ENCODE data around the gene PRR33.

Gene PRR33

GRCh38 chr11:1868636-1869291 is 22.9 kb downstream of the PRR33 start:
- H3K4me3 ChIP-seq (ENCODE audit: low read depth, low read length), result no peak overlapping the region
- TF ChIP-seq CTCF (IDR thresholded peaks at IDR 0.05; ENCODE audit: borderline replicate concordance, insufficient read depth, low read depth, low read length), result no peak

GRCh38 chr11:1868056-1868635 is 23.5 kb downstream of the PRR33 start:
- H3K4me3 ChIP-seq (ENCODE audit: low read depth, low read length), result no peak overlapping the region

GRCh38 chr11:1867381-1867780 is 24.3 kb downstream of the PRR33 start:
- H3K4me3 ChIP-seq (ENCODE audit: low read depth, low read length), result no peak overlapping the region
- TF ChIP-seq CTCF (IDR thresholded peaks at IDR 0.05; ENCODE audit: borderline replicate concordance, insufficient read depth, low read depth, low read length), result no peak

More at GRCh38 chr11:1868056-1868635, 23.5 kb downstream of the PRR33 start:
- no peak for TF ChIP-seq CTCF (IDR thresholded peaks at IDR 0.05; ENCODE audit: borderline replicate concordance, insufficient read depth, low read depth, low read length)

- H3K4me3 ChIP-seq (ENCODE audit: low read depth, low read length), result no peak overlapping the region
- no peak for TF ChIP-seq CTCF (IDR thresholded peaks at IDR 0.05; ENCODE audit: borderline replicate concordance, insufficient read depth, low read depth, low read length)
Observed at GRCh38 chr11:1866776-1867175, 24.9 kb downstream of the PRR33 start.

- no peak for TF ChIP-seq CTCF (IDR thresholded peaks at IDR 0.05; ENCODE audit: borderline replicate concordance, insufficient read depth, low read depth, low read length)
- H3K4me3 ChIP-seq (ENCODE audit: low read depth, low read length), result no peak overlapping the region
Observed at GRCh38 chr11:1866226-1866625, 25.5 kb downstream of the PRR33 start.

GRCh38 chr11:1864831-1865665 is 26.6 kb downstream of the PRR33 start:
- no peak overlapping the region for H3K4me3 ChIP-seq (ENCODE audit: low read depth, low read length)
- no peak for TF ChIP-seq CTCF (IDR thresholded peaks at IDR 0.05; ENCODE audit: borderline replicate concordance, insufficient read depth, low read depth, low read length)

All from GM12875 (cell line).